ENCODE measurements around the gene PNMA6F.
"Not testable (repeated sequence)": the region's sequence is repeated elsewhere in the genome, so short reads cannot be mapped to it uniquely, and the experiment has no call there.

The PNMA6F gene

DNA sequence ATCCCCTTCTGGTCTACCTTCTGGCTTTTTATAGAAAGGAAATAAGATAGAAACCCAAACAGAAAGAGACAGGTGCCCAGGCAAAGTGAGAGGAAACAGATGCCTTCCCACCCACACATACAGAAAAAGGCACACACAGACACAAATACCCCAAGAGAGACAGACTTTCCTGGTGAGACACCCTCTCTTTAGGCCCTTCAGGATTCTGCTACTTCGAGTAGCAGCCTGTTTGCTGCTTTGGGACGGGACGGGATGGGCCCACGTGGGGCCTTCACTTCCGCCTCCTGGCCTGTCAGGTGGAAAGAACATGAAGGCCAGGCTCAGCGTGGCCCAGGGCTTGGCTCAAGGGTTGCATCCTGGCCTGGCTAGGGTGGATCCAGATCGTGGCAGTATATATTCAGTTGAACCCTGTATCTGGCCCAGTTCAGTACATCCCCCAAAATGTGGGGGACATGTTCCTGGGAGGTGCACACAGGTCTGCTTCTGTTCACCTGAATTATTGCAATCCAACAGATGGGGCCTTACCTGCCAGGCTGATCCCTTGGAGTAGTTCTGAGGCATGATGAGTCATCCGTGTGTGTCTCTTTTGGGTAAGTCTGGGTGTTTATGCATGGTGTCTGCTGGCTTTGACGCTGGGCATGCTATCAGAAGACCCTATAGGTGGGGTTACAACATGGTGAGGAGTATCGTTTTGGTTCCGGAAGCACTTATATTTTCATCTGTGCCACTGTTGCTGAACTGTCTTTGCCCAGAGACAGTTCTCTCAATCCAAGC lies 14.7 kb upstream of the PNMA6F start:
- TF ChIP-seq, protein P1, sequence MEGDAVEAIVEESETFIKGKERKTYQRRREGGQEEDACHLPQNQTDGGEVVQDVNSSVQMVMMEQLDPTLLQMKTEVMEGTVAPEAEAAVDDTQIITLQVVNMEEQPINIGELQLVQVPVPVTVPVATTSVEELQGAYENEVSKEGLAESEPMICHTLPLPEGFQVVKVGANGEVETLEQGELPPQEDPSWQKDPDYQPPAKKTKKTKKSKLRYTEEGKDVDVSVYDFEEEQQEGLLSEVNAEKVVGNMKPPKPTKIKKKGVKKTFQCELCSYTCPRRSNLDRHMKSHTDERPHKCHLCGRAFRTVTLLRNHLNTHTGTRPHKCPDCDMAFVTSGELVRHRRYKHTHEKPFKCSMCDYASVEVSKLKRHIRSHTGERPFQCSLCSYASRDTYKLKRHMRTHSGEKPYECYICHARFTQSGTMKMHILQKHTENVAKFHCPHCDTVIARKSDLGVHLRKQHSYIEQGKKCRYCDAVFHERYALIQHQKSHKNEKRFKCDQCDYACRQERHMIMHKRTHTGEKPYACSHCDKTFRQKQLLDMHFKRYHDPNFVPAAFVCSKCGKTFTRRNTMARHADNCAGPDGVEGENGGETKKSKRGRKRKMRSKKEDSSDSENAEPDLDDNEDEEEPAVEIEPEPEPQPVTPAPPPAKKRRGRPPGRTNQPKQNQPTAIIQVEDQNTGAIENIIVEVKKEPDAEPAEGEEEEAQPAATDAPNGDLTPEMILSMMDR (IDR thresholded peaks at IDR 0.05; ENCODE audit: low read depth, low read length), result no peak
- H3K4me3 ChIP-seq (ENCODE audit: low read depth, low read length), result no peak overlapping the region

DNA sequence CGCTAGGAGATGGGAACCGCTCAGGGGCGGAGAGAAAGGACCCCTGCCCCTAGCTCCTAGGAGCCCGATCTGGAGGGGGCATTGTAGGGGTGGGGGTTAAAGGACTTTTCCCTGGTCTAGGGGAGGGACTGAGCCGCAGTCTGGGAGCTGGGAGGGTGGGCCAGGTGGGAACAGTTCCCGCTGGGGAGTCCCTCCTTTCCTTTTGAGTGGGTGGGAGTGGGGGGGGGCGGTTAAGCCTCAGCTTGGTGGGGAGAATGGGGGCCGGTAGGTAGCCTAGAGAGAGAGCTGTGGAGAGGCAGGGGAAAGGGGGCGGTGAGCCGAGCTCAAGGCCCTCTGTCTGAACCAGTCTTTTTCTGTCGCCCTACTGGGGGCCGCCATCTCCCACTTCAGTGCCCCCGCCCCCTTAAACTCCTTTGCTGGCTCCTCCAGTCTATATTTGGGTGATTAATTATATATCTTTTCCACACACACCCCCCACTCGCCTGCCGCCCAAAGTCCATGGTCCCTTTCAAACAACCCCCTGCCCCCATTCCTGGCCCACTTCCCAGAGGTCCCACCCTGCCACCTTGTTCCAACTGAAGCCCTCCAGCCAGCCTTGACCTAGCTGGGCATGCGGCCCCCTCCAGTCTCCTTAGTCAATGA lies 13.2 kb upstream of the PNMA6F start:
- TF ChIP-seq, protein P1 (IDR thresholded peaks at IDR 0.05; ENCODE audit: low read depth, low read length), result no peak
- H3K4me3 ChIP-seq (ENCODE audit: low read depth, low read length), result peak overlapping the region; percentile 69

DNA sequence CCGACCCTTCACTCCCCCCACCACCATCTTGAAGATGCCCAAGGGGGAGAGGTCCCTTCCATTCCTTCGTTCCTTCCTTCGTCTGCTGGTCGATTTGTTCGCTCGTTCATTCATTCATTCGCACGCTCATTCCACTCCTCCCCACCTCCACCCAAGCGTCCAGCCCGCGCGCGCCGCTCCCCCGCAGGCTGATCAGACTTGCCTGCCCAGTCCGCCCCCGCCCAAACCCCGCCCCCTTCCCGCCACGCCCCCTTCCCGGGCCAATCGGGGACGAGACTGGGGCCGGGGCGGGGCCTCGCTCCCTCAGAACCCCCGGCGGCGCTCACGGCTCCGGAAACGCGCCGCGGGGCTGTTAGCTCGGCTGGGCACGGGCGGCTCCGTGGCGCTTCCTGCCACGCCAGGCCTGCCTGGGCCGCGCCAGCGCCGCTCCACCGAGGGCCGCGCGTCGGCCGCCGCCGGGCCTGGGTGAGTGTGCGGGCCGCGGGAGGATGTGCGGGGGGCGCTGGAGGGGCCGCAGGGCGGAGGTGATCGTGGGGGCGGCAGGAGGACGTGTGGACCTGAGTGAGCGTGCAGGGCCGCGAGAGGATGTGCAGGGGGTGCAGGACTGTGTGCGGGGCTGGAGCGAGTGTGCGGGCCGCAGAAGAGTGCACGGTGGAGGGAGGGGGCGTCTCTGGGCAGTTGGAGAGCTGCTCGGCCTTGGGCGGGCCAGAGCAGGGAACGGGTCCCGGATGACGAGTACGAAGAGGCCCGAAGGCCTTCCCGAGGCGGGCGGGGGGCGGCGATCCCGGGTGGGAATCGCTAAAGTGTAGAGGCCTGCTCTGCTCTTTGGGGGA lies 12.5 kb upstream of the PNMA6F start, which contains the start of gene ZNF275:
Gene ZNF275, plus strand, starts transcription at position 333 of the 833 bp plus-strand sequence. CDS start 2,527 bp downstream, outside the sequence.
- TF ChIP-seq, protein P1 (IDR thresholded peaks at IDR 0.05; ENCODE audit: low read depth, low read length), result no peak
- H3K4me3 ChIP-seq (ENCODE audit: low read depth, low read length), result peak within 1 kb of the TSS; percentile 69

DNA sequence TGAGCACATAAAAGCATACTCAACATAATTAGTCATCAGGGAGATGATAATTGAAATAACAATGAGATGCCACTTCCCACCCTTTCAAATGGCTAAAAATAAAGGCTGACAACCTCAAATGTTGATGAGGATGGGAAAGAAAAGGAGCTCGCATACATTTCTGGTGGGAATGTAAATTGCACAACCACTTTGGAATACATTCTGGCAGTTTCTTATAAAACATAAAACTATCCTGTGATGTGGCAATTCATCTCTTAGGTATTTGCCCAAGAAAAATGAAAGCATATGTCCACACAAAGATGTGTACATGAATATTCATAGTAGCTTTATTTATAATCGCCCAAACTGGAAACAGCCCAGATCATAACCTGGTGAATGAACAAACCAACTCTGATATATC lies 11.7 kb upstream of the PNMA6F start:
- TF ChIP-seq, protein P1 (IDR thresholded peaks at IDR 0.05; ENCODE audit: low read depth, low read length), result no peak
- H3K4me3 ChIP-seq (ENCODE audit: low read depth, low read length), result no peak overlapping the region

DNA sequence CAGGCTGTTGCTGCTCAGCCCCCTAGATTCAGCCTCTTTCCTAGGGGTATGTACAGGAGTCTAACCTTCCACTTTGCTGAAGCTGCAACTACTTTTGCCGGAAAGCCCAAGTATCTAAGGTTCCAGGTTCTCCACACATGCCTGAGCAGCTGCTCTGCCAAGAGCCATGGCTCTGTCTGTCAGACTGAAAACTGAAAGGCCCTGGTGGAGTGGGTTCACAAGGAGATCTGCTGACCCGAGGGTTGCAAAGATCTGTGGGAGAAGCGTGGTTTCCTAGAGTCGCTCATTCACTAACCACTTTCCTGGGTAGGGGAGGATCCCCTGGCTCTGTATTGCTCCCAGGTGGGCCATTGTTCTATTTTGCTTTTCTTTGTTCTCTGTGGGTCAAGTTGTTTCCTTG lies 6.0 kb upstream of the PNMA6F start:
- TF ChIP-seq, protein P1 (IDR thresholded peaks at IDR 0.05; ENCODE audit: low read depth, low read length), result no peak
- no peak overlapping the region for H3K4me3 ChIP-seq (ENCODE audit: low read depth, low read length)

DNA sequence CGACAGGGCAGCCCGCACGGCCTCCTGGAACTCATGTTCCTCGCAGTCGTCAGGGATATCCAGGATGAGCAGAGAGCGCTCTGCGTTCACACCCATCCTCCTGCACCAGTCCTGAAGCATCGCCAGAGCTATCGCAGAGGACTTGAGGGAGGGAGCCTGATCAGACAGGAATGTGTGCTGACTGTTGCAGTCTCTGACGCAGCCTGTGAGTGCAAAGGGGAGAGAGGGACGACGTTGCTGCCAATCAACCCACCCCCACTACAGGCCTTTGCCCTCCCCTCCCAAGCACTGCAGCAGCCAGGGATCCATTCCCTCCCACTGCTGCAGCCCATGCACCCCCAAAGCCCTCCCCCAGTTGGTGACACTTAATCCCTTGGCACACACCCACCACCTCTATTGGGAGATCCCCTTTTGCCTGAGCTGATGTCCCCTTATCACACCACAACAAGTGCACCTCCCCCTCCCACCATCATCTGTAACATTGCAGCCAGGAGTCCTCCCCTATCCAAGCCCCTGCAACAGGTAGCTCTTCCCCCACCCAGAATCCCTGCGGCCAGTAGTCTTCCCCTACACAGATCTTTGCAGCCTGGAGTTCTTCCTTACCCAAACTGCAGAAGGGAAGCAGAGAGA lies 897 bp downstream of the PNMA6F start:
- no peak overlapping the region for H3K4me3 ChIP-seq (ENCODE audit: low read depth, low read length)
- TF ChIP-seq, protein P1 (IDR thresholded peaks at IDR 0.05; ENCODE audit: low read depth, low read length), result no peak

DNA sequence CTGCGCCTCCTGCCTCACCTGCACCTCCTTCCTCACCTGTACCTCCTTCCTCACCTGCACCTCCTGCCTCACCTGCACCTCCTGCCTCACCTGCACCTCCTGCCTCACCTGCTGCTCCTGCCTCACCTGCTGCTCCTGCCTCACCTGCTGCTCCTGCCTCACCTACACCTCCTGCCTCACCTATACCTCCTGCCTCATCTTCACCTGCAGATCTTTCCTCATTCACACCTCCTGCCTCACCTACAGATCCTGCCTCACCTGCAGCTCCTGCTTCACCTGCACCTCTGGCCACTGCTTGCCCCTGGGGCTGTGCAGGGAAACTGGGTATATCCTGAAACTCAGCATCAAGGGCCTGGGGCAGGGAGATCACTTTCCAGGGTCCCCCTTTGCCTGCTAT lies 1.5 kb downstream of the PNMA6F start:
- H3K4me3 ChIP-seq (ENCODE audit: low read depth, low read length), result not testable (repeated sequence)

Measured in WI38 (cell line).